Osteocyte (in vitro differentiated cells): ENCODE results near the gene MYL3. TPM values are rescaled to one million over a fixed set of nuclear protein-coding genes. Genes with fewer than 3 reads are reported as not detected.

Experiments used
- DNase-seq: peaks from one replicate; pipeline ENCODE4 v3.0.0; 2021; ENCODE audit warnings: mixed read lengths; ENCODE audit not compliant: unreplicated experiment; ENCODE audit errors: extremely low spot score
- H3K27ac Mint-ChIP-seq: one replicate; pipeline ENCODE4 v1.8.0; 2021; ENCODE audit warnings: mild to moderate bottlenecking, mixed read lengths; ENCODE audit not compliant: unreplicated experiment
- H3K27me3 Mint-ChIP-seq: one replicate; pipeline ENCODE4 v1.8.0; 2021; ENCODE audit warnings: mixed read lengths; ENCODE audit not compliant: unreplicated experiment
- H3K36me3 Mint-ChIP-seq: one replicate; pipeline ENCODE4 v1.8.0; 2021; ENCODE audit warnings: mixed read lengths; ENCODE audit not compliant: unreplicated experiment
- H3K4me1 Mint-ChIP-seq: one replicate; pipeline ENCODE4 v1.8.0; 2021; ENCODE audit warnings: mixed read lengths; ENCODE audit not compliant: unreplicated experiment
- H3K4me3 Mint-ChIP-seq: one replicate; pipeline ENCODE4 v1.8.0; 2021; ENCODE audit warnings: mild to moderate bottlenecking, moderate library complexity, mixed read lengths; ENCODE audit not compliant: unreplicated experiment
- H3K9me3 Mint-ChIP-seq: one replicate; pipeline ENCODE4 v1.8.0; 2021; ENCODE audit warnings: mixed read lengths; ENCODE audit not compliant: unreplicated experiment
- total RNA-seq: library from RNA; stranded (reverse); gene quantifications from 2 replicates; pipeline ENCODE4 v1.2.1, GENCODE V29; 2021
- TF ChIP-seq, protein P1 (sequence below): fragments of 200-600 bp; sonication (generic); IDR thresholded peaks from 2 replicates; pipeline ENCODE4 v1.5.0; 2021; ENCODE audit warnings: antibody characterized with exemption, mild to moderate bottlenecking, moderate library complexity

MYL3 gene
- total RNA-seq, 1 donor from 2014 or later = 1.6 TPM

DNA sequence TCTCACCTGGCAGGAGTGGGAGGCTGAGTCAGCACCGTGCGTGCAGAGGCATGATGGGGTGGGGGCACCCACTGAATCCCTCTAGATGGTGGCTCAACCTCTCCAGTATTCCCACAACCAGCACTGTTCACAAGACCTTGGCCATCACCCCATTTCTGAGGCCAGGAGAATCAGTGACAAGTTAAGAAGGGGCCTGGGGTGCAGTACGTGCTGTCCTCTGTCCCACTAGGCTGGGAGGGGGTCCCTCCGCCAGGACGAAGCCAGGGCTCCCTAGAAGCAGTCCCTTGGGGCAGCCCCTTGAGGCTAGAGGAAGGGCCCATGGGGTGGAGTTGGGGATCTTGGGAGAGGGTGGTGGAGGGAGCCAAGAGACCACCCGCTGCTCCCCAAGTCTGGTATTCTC is 4.8 kb downstream of the MYL3 start:
- no peak for DNase-seq
- Mint-ChIP-seq H3K27me3 (peaks cover 30% of the 10 kb centered on the region), H3K4me3 (no peak overlapping the region), H3K36me3 (no peaks in the 10 kb centered on the region), H3K9me3 (no peaks in the 10 kb centered on the region), H3K27ac (no peak overlapping the region), H3K4me1 (peaks cover 2% of the 10 kb centered on the region)
- TF ChIP-seq, protein P1, sequence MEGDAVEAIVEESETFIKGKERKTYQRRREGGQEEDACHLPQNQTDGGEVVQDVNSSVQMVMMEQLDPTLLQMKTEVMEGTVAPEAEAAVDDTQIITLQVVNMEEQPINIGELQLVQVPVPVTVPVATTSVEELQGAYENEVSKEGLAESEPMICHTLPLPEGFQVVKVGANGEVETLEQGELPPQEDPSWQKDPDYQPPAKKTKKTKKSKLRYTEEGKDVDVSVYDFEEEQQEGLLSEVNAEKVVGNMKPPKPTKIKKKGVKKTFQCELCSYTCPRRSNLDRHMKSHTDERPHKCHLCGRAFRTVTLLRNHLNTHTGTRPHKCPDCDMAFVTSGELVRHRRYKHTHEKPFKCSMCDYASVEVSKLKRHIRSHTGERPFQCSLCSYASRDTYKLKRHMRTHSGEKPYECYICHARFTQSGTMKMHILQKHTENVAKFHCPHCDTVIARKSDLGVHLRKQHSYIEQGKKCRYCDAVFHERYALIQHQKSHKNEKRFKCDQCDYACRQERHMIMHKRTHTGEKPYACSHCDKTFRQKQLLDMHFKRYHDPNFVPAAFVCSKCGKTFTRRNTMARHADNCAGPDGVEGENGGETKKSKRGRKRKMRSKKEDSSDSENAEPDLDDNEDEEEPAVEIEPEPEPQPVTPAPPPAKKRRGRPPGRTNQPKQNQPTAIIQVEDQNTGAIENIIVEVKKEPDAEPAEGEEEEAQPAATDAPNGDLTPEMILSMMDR = no peak

DNA sequence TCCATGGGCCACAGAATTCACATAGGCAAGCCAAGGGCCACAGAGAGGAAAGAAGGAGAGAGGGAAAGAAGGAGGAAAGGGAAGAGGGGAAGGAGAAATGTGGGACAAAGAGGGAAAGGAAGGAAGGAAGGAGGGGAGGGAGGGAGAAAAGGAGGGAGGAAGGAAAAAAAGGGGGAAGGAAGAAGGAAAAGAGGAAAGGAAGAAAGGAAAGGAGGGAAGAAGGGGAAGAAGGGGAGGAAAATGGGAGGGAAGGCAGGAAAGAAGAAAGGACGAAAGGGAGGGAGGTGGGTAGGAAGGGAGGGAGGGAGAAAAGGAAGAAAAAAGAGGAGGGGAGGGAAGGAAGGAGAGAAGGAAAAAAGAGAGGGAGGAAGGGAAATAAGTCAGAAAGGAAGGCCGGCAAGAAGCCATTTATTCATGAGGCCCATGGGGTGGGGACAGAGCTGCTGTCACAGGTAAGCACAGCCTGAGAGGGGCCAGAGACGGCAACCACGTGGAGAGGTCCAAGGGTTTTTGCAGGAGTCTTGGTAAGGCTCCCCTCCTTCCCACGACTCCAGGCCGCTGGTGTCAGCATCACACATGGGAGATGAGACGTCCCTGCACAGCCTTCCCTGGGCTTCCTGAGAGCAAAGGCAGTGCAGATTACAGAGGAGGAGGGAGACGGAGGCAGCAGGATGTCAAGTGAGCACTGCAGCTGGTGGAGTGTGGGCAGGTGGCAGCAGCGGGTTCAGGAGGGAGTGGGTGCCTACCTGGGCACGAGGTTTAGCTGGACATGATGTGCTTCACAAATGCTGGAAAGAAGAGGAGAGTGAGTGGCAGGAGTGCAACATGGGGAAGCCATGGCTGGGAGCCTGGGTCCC is 5.5 kb downstream of the MYL3 start:
- Mint-ChIP-seq H3K27me3 (peaks cover 30% of the 10 kb centered on the region), H3K4me1 (peaks cover 2% of the 10 kb centered on the region), H3K9me3 (no peaks in the 10 kb centered on the region), H3K36me3 (no peaks in the 10 kb centered on the region), H3K27ac (no peak overlapping the region), H3K4me3 (no peak overlapping the region)
- no peak for DNase-seq
- TF ChIP-seq, protein P1 = no peak

DNA sequence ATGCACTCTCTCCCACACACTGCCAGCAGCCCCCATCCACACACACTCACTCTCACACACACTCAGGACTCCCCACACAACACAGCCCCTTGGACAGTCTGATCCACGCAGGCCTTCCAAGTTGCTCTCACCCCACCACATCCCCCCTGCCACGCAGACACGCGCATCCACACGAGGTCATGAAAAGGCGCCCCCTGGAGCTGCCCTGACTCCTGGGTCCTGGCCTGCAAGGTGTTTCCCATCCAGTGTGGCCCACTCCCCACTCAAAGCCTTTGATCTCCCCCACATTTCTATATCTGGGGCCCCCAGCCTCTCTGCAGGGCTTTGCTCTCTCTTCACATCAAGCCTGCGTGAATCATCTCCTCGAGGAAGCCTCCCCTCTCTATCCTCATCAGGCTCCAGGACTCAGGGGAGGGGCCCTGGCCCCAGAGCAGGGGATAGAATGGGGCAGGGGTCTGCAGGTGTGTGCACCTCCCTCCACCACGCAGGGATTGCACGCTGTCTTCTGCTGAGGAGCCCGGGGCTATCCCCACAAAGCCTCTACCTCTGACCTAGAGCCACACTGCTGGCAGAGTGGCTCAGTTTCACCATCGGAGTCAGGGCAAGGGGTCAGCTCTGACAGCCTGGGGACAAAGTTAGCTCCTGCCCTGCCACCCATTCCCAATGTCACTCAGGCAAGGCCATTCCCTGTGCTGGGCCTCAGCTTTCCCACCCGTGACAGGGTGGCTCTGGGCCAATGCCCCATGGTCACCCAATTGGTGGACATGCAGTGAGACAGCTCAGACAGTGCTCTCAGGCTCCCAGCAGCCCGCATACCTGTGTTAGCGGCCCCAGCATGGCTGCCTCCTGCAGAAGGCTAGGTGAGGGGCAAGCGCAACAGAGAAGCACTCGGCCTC is 6.4 kb downstream of the MYL3 start:
- H3K4me1 Mint-ChIP-seq = peaks cover 6% of the 10 kb centered on the region
- H3K27me3 Mint-ChIP-seq = peaks cover 30% of the 10 kb centered on the region
- no peak for DNase-seq
- no peak overlapping the region for H3K4me3 Mint-ChIP-seq
- no peaks in the 10 kb centered on the region for H3K9me3 Mint-ChIP-seq
- TF ChIP-seq, protein P1 = no peak
- no peak overlapping the region for H3K27ac Mint-ChIP-seq
- H3K36me3 Mint-ChIP-seq = no peaks in the 10 kb centered on the region

DNA sequence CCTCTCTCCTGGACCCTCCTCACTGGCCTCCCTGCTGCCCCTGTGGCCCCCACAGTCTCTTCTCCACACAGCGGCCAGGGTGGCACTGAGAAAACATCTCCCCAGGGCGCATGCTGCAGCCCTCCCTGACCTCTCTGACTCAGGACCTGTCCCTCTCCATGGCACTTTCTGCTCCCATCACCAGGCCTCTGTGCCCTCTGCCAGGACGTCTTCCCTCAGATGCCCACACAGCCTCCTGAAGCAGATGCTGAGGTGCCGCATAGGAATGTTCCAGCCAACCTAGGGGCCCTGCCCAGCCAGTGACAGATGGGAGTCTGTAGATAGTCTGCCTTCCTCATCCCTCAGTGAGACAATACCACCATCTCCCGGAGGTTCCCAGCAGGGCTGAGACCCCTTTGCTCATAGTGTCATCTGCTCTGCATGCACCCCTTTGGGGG is 8.7 kb downstream of the MYL3 start:
- H3K9me3 Mint-ChIP-seq = no peaks in the 10 kb centered on the region
- no peak for DNase-seq

More for the DNA sequence above, 8.7 kb downstream of the MYL3 start:
- peaks cover 6% of the 10 kb centered on the region for H3K4me1 Mint-ChIP-seq
- peaks cover 29% of the 10 kb centered on the region for H3K27me3 Mint-ChIP-seq
- H3K36me3 Mint-ChIP-seq = no peaks in the 10 kb centered on the region
- no peak overlapping the region for H3K27ac Mint-ChIP-seq
- no peak overlapping the region for H3K4me3 Mint-ChIP-seq
- TF ChIP-seq, protein P1 = no peak
